ENCODE results near the gene POGZ.

POGZ gene

GRCh38 chr1:151370211-151370911 lies 88.9 kb downstream of the POGZ start:
- DNase-seq, result no peak

GRCh38 chr1:151369621-151370048 lies 89.7 kb downstream of the POGZ start:
- no peak for DNase-seq

GRCh38 chr1:151369302-151369610 lies 90.0 kb downstream of the POGZ start:
- DNase-seq, result no peak

- no peak for DNase-seq
Observed at GRCh38 chr1:151368393-151369301, 90.6 kb downstream of the POGZ start.

GRCh38 chr1:151367658-151368392 lies 91.5 kb downstream of the POGZ start:
- no peak for DNase-seq

- no peak for DNase-seq
Observed at GRCh38 chr1:151364996-151365395, 94.3 kb downstream of the POGZ start.

- DNase-seq, result no peak
Observed at GRCh38 chr1:151362308-151363155, 96.8 kb downstream of the POGZ start.

GRCh38 chr1:151361883-151362282 lies 97.4 kb downstream of the POGZ start:
- no peak for DNase-seq

- DNase-seq, result no peak
Observed at GRCh38 chr1:151356696-151357095, 102.6 kb downstream of the POGZ start.

Data from retina (tissue), 1 donor.